HepG2 (cell line): ENCODE measurements around the gene TMEM221.

Experiments used
- HMG20A ChIP-seq: IDR thresholded peaks from 2 replicates; pipeline ENCODE4 v1.6.1; 2016; ENCODE audit warnings: borderline replicate concordance
- KDM5A ChIP-seq: fragments of 200-600 bp; sonication (generic); IDR thresholded peaks from 2 replicates; pipeline ENCODE4 v1.7.0; 2018; ENCODE audit warnings: antibody characterized with exemption, mild to moderate bottlenecking, low read length, borderline replicate concordance
- POLR2AphosphoS5 ChIP-seq: IDR thresholded peaks from 2 replicates; pipeline ENCODE4 v1.6.1; 2012; ENCODE audit warnings: low read depth, low read length
- RELA ChIP-seq: sonication (generic); formaldehyde crosslinking; IDR thresholded peaks from 2 replicates; pipeline ENCODE4 v1.4.0; 2020; ENCODE audit warnings: missing genetic modification reagents
- STAG1 ChIP-seq: sonication (generic); formaldehyde crosslinking; IDR thresholded peaks from 2 replicates; pipeline ENCODE4 v1.4.0; 2020; ENCODE audit warnings: missing genetic modification reagents
- YY1 ChIP-seq: IDR thresholded peaks from 2 replicates; pipeline ENCODE4 v1.6.1; 2011; ENCODE audit warnings: low read length, low read depth, moderate library complexity, mild to moderate bottlenecking; ENCODE audit not compliant: insufficient read depth, insufficient replicate concordance
- ZFX ChIP-seq: sonication (generic); formaldehyde crosslinking; IDR thresholded peaks from 2 replicates; pipeline ENCODE4 v1.4.0; 2020; ENCODE audit warnings: mild to moderate bottlenecking, low read depth, missing genetic modification reagents, moderate library complexity
- ZNF24 ChIP-seq: fragments of 450-650 bp; IDR thresholded peaks from 2 replicates; pipeline ENCODE4 v1.6.1; 2017; ENCODE audit warnings: antibody characterized with exemption, mild to moderate bottlenecking
- TF ChIP-seq, protein P1 (sequence below): sonication (generic); formaldehyde crosslinking; IDR thresholded peaks from 2 replicates; pipeline ENCODE4 v1.4.0; 2020; ENCODE audit warnings: low read depth, mild to moderate bottlenecking, missing genetic modification reagents

- no peak for TF ChIP-seq ZNF24
- TF ChIP-seq STAG1 (CRISPR knock-in tag) = no peak
- TF ChIP-seq RELA (CRISPR knock-in tag) = no peak
- TF ChIP-seq KDM5A = no peak
- TF ChIP-seq HMG20A = no peak
- TF ChIP-seq YY1 = no peak
- TF ChIP-seq ZFX (CRISPR knock-in tag) = no peak
- TF ChIP-seq POLR2AphosphoS5 = no peak
- TF ChIP-seq, protein P1, sequence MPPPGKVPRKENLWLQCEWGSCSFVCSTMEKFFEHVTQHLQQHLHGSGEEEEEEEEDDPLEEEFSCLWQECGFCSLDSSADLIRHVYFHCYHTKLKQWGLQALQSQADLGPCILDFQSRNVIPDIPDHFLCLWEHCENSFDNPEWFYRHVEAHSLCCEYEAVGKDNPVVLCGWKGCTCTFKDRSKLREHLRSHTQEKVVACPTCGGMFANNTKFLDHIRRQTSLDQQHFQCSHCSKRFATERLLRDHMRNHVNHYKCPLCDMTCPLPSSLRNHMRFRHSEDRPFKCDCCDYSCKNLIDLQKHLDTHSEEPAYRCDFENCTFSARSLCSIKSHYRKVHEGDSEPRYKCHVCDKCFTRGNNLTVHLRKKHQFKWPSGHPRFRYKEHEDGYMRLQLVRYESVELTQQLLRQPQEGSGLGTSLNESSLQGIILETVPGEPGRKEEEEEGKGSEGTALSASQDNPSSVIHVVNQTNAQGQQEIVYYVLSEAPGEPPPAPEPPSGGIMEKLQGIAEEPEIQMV (CRISPR knock-in tag) = no peak
Measured at GRCh38 chr19:17401628-17402027, 46.8 kb downstream of the TMEM221 start.
